Measurements from ENCODE around the gene PTGIS.

DNA sequence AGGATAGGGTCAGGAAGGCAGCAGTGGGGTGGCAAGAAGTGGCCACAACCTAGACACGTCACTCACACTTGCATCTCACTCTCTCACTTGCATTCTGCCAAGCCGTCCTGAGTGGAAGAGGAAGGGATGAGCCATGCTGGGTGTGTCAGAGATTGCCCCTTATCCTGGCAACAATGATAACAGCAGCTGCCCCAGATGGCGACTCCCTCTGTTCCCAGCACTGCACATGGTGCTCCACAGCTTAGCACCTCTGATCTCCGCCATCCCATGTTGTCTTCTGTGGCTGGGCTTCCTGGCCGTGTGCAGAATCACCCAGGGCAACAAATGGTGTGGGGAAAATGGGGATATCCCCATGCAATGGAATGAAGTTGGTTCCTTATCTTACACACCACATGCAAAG, 96.5 kb downstream of the PTGIS start:
- TF ChIP-seq, protein P1, sequence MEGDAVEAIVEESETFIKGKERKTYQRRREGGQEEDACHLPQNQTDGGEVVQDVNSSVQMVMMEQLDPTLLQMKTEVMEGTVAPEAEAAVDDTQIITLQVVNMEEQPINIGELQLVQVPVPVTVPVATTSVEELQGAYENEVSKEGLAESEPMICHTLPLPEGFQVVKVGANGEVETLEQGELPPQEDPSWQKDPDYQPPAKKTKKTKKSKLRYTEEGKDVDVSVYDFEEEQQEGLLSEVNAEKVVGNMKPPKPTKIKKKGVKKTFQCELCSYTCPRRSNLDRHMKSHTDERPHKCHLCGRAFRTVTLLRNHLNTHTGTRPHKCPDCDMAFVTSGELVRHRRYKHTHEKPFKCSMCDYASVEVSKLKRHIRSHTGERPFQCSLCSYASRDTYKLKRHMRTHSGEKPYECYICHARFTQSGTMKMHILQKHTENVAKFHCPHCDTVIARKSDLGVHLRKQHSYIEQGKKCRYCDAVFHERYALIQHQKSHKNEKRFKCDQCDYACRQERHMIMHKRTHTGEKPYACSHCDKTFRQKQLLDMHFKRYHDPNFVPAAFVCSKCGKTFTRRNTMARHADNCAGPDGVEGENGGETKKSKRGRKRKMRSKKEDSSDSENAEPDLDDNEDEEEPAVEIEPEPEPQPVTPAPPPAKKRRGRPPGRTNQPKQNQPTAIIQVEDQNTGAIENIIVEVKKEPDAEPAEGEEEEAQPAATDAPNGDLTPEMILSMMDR (conservative IDR thresholded peaks at IDR 0.05), result no peak
- TF ChIP-seq ZFX (IDR thresholded peaks at IDR 0.05), result no peak; the same call in 1 of the 2 replicates

All from C4-2B (cell line).